ENCODE results near the gene ZNF469. TPM values are rescaled to one million over a fixed set of nuclear protein-coding genes. Genes with fewer than 3 reads are reported as not detected.

ZNF469 gene
- total and polyA plus RNA-seq, 4 donors = 0.04 to 0.50 (median 0.36) TPM

- H3K36me3 ChIP-seq (ENCODE audit: control insufficient read depth in 4 of 4, insufficient read depth in 3 of 4, low read depth in 1 of 4, low read length in 3 of 4) = no peaks in the 10 kb centered on the region
- H3K27me3 ChIP-seq (ENCODE audit: control insufficient read depth in 4 of 4, insufficient read depth in 4 of 4, low read length in 3 of 4) = peaks cover 0 to 6% (median 0%) of the 10 kb centered on the region in 4 donors
- H3K27ac ChIP-seq (ENCODE audit: low read depth in 1 of 2, low read length in 2 of 2) = no peak overlapping the region
- 81% methylated on average over 25 of the region's 25 CpGs for WGBS
- no peak overlapping the region for H3K4me3 ChIP-seq (ENCODE audit: low read depth in 1 of 3, low read length in 3 of 3)
- no peaks in the 10 kb centered on the region for H3K9me3 ChIP-seq (ENCODE audit: control insufficient read depth in 4 of 4, low read length in 3 of 4)
- DNase-seq (ENCODE audit: low spot score) = no peak
- H3K9ac ChIP-seq (ENCODE audit: low read depth in 1 of 2, low read length in 2 of 2) = no peak overlapping the region
- TF ChIP-seq GABPA (IDR thresholded peaks at IDR 0.05 in 1 of 2, conservative IDR thresholded peaks at IDR 0.05 in 1 of 2) = no peak
- H3K4me1 ChIP-seq (ENCODE audit: control insufficient read depth in 4 of 4, insufficient read depth in 4 of 4, low read length in 3 of 4) = peaks cover 0 to 15% (median 2%) of the 10 kb centered on the region in 4 donors
These were observed 3.7 kb upstream of the ZNF469 start for GRCh38 chr16:88378836-88379693.

DNA sequence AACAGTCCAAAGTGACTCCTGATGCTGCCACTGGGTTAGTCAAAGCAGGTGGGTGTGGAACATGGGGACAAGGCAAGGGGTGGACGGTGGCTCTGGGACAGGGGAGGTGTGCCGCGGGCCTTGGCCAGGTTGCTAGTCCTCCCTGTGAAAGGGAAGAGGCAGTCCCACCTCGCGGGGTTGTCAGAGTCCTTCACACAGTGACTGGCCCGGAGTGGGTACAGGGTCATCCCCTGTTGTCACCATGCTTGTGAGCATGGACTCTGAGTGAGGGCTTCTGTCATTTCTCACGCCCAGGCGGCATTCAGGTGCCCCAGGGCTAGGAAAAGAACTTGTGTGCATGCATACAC, 3.1 kb upstream of the ZNF469 start:
- no peak for DNase-seq (ENCODE audit: low spot score)

More for the DNA sequence above, 3.1 kb upstream of the ZNF469 start:
- 78% methylated on average over 8 of the region's 8 CpGs for WGBS
- Histone ChIP-seq H3K27ac (ENCODE audit: low read depth in 1 of 2, low read length in 2 of 2) (no peak overlapping the region), H3K9ac (ENCODE audit: low read depth in 1 of 2, low read length in 2 of 2) (no peak overlapping the region), H3K4me3 (ENCODE audit: low read depth in 1 of 3, low read length in 3 of 3) (no peak overlapping the region), H3K36me3 (ENCODE audit: control insufficient read depth in 4 of 4, insufficient read depth in 3 of 4, low read depth in 1 of 4, low read length in 3 of 4) (no peaks in the 10 kb centered on the region), H3K27me3 (ENCODE audit: control insufficient read depth in 4 of 4, insufficient read depth in 4 of 4, low read length in 3 of 4) (peaks cover 0 to 6% (median 1%) of the 10 kb centered on the region in 4 donors), H3K9me3 (ENCODE audit: control insufficient read depth in 4 of 4, low read length in 3 of 4) (no peaks in the 10 kb centered on the region), H3K4me1 (ENCODE audit: control insufficient read depth in 4 of 4, insufficient read depth in 4 of 4, low read length in 3 of 4) (peaks cover 0 to 15% (median 2%) of the 10 kb centered on the region in 4 donors)
- TF ChIP-seq HNF4A (conservative IDR thresholded peaks at IDR 0.05) = no peak
- TF ChIP-seq EGR1 (IDR thresholded peaks at IDR 0.05; ENCODE audit: low read depth in 2 of 2) = no peak
- TF ChIP-seq RXRA (IDR thresholded peaks at IDR 0.05) = no peak
- TF ChIP-seq, protein P1, sequence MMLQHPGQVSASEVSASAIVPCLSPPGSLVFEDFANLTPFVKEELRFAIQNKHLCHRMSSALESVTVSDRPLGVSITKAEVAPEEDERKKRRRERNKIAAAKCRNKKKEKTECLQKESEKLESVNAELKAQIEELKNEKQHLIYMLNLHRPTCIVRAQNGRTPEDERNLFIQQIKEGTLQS (IDR thresholded peaks at IDR 0.05) = no peak
- TF ChIP-seq YY1 (IDR thresholded peaks at IDR 0.05) = no peak
- no peak for TF ChIP-seq MAX (IDR thresholded peaks at IDR 0.05)
- no peak for TF ChIP-seq FOXA2 (IDR thresholded peaks at IDR 0.05)
- TF ChIP-seq FOXA1 (IDR thresholded peaks at IDR 0.05) = no peak
- no peak for TF ChIP-seq HNF4G (IDR thresholded peaks at IDR 0.05)
- TF ChIP-seq, protein P2, sequence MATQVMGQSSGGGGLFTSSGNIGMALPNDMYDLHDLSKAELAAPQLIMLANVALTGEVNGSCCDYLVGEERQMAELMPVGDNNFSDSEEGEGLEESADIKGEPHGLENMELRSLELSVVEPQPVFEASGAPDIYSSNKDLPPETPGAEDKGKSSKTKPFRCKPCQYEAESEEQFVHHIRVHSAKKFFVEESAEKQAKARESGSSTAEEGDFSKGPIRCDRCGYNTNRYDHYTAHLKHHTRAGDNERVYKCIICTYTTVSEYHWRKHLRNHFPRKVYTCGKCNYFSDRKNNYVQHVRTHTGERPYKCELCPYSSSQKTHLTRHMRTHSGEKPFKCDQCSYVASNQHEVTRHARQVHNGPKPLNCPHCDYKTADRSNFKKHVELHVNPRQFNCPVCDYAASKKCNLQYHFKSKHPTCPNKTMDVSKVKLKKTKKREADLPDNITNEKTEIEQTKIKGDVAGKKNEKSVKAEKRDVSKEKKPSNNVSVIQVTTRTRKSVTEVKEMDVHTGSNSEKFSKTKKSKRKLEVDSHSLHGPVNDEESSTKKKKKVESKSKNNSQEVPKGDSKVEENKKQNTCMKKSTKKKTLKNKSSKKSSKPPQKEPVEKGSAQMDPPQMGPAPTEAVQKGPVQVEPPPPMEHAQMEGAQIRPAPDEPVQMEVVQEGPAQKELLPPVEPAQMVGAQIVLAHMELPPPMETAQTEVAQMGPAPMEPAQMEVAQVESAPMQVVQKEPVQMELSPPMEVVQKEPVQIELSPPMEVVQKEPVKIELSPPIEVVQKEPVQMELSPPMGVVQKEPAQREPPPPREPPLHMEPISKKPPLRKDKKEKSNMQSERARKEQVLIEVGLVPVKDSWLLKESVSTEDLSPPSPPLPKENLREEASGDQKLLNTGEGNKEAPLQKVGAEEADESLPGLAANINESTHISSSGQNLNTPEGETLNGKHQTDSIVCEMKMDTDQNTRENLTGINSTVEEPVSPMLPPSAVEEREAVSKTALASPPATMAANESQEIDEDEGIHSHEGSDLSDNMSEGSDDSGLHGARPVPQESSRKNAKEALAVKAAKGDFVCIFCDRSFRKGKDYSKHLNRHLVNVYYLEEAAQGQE (IDR thresholded peaks at IDR 0.05) = no peak
- TF ChIP-seq TAF1 (conservative IDR thresholded peaks at IDR 0.05) = no peak
- TF ChIP-seq NR2F2 (IDR thresholded peaks at IDR 0.05) = no peak
- TF ChIP-seq, protein P3, sequence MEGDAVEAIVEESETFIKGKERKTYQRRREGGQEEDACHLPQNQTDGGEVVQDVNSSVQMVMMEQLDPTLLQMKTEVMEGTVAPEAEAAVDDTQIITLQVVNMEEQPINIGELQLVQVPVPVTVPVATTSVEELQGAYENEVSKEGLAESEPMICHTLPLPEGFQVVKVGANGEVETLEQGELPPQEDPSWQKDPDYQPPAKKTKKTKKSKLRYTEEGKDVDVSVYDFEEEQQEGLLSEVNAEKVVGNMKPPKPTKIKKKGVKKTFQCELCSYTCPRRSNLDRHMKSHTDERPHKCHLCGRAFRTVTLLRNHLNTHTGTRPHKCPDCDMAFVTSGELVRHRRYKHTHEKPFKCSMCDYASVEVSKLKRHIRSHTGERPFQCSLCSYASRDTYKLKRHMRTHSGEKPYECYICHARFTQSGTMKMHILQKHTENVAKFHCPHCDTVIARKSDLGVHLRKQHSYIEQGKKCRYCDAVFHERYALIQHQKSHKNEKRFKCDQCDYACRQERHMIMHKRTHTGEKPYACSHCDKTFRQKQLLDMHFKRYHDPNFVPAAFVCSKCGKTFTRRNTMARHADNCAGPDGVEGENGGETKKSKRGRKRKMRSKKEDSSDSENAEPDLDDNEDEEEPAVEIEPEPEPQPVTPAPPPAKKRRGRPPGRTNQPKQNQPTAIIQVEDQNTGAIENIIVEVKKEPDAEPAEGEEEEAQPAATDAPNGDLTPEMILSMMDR (IDR thresholded peaks at IDR 0.05; ENCODE audit: low read depth, low read length, missing input control) = no peak
